Smooth muscle cell (in vitro differentiated cells): ENCODE data around the gene MTAP. TPM values are rescaled to one million over a fixed set of nuclear protein-coding genes. Genes with fewer than 3 reads are reported as not detected.
A peak's percentile ranks its signal among the peaks of the same experiment; 100 is the strongest.
"Not testable (repeated sequence)": the region's sequence is repeated elsewhere in the genome, so short reads cannot be mapped to it uniquely, and the experiment has no call there.

ENCODE experiments used
- DNase-seq: peaks from one replicate; lab custom pipeline; 2025; ENCODE audit not compliant: unreplicated experiment; lab: John Stamatoyannopoulos, UW
- H2AFZ ChIP-seq: fragments of 200-600 bp; sonication (generic); 2 replicates; pipeline ENCODE4 v1.6.0; 2016; ENCODE audit warnings: antibody characterized with exemption, low read depth, mild to moderate bottlenecking
- H3F3A ChIP-seq: fragments of 200-600 bp; sonication (generic); 2 replicates; pipeline ENCODE4 v1.6.0; 2017; ENCODE audit warnings: antibody characterized with exemption, low read depth
- H3K27ac ChIP-seq: fragments of 200-600 bp; sonication (generic); 2 replicates; pipeline ENCODE4 v1.5.1; 2016; ENCODE audit warnings: low read depth, mild to moderate bottlenecking
- H3K27me3 ChIP-seq: fragments of 200-600 bp; sonication (generic); 2 replicates; pipeline ENCODE4 v1.6.1; 2016; ENCODE audit warnings: low read depth, mild to moderate bottlenecking
- H3K36me3 ChIP-seq: fragments of 200-600 bp; sonication (generic); 2 replicates; pipeline ENCODE4 v1.5.1; 2016; ENCODE audit warnings: low read depth
- H3K4me1 ChIP-seq: fragments of 200-600 bp; sonication (generic); 2 replicates; pipeline ENCODE4 v1.5.1; 2016; ENCODE audit warnings: low read depth
- H3K4me2 ChIP-seq: fragments of 200-600 bp; sonication (generic); 2 replicates; pipeline ENCODE4 v1.6.0; 2016; ENCODE audit warnings: mild to moderate bottlenecking
- H3K4me3 ChIP-seq: fragments of 200-600 bp; sonication (generic); 2 replicates; pipeline ENCODE4 v1.5.1; 2016; ENCODE audit warnings: mild to moderate bottlenecking
- H3K79me2 ChIP-seq: fragments of 200-600 bp; sonication (generic); 2 replicates; pipeline ENCODE4 v1.6.0; 2016; ENCODE audit warnings: low read depth, mild to moderate bottlenecking
- H3K9ac ChIP-seq: fragments of 200-600 bp; sonication (generic); 2 replicates; pipeline ENCODE4 v1.6.0; 2016; ENCODE audit warnings: low read depth
- H3K9me3 ChIP-seq: fragments of 200-600 bp; sonication (generic); replicated peaks from 2 replicates; pipeline ENCODE4 v1.5.1; 2016; ENCODE audit warnings: low read depth
- H4K20me1 ChIP-seq: fragments of 200-600 bp; sonication (generic); 2 replicates; pipeline ENCODE4 v1.6.0; 2016; ENCODE audit warnings: low read depth
- WGBS: methylation state at CpG from one replicate; pipeline ENCODE4 v1.1.7; 2016; ENCODE audit warnings: low lambda C conversion rate; 5-methylcytosine and 5-hydroxymethylcytosine counted together
- polyA plus RNA-seq: library from polyadenylated mRNA; unstranded; fragments of >200 nt; fragmentation: Nextera tagmentation; extraction: Ambion mirVana; gene quantifications from 2 replicates; pipeline ENCODE4 v1.2.1, GENCODE V29; 2016
- total RNA-seq: library from RNA; depleted of rRNA; stranded (reverse); fragments of >200 nt; gene quantifications from 2 replicates; pipeline ENCODE4 v1.2.3, GENCODE V29; 2014
- TF ChIP-seq, protein P1 (sequence below): fragments of 200-600 bp; sonication (generic); IDR thresholded peaks from 2 replicates; pipeline ENCODE4 v1.5.1; 2017; ENCODE audit warnings: borderline replicate concordance, mild to moderate bottlenecking, antibody characterized with exemption; ENCODE audit not compliant: insufficient read depth, poor library complexity, severe bottlenecking

MTAP gene
- total and polyA plus RNA-seq, 2 experiments from 2014 or later, result 19.1 to 39.6 TPM

DNA sequence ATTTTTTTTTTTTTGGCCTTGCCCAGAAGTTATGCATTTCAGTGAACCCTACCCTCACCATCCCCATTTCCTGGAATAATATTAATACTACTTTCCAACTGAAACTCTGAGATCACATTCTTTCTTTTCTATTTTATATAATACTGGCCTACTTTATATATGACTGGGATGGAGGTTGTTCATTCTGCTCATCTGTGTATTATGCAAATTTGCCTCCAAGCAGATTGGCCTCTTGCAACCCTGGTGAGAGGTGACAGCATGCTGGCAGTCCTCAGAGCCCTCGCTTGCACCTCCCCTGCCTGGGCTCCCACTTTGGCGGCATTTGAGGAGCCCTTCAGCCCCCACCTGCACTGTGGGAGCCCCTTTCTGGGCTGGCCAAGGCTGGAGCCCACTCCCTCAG lies 156.4 kb downstream of the MTAP start:
- no peaks in the 10 kb centered on the region for H3K79me2 ChIP-seq
- H3K4me3 ChIP-seq, result no peak overlapping the region
- H3K4me1 ChIP-seq, result no peaks in the 10 kb centered on the region
- H3K27ac ChIP-seq, result no peak overlapping the region
- TF ChIP-seq, protein P1, sequence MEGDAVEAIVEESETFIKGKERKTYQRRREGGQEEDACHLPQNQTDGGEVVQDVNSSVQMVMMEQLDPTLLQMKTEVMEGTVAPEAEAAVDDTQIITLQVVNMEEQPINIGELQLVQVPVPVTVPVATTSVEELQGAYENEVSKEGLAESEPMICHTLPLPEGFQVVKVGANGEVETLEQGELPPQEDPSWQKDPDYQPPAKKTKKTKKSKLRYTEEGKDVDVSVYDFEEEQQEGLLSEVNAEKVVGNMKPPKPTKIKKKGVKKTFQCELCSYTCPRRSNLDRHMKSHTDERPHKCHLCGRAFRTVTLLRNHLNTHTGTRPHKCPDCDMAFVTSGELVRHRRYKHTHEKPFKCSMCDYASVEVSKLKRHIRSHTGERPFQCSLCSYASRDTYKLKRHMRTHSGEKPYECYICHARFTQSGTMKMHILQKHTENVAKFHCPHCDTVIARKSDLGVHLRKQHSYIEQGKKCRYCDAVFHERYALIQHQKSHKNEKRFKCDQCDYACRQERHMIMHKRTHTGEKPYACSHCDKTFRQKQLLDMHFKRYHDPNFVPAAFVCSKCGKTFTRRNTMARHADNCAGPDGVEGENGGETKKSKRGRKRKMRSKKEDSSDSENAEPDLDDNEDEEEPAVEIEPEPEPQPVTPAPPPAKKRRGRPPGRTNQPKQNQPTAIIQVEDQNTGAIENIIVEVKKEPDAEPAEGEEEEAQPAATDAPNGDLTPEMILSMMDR, result no peak
- no peak overlapping the region for H3K4me2 ChIP-seq
- WGBS, result 90% methylated on average over 2 of the region's 2 CpGs
- H3F3A ChIP-seq, result no peaks in the 10 kb centered on the region
- peaks cover 8% of the 10 kb centered on the region for H3K27me3 ChIP-seq
- no peaks in the 10 kb centered on the region for H3K36me3 ChIP-seq
- no peak for DNase-seq
- H3K9ac ChIP-seq, result no peak overlapping the region
- H2AFZ ChIP-seq, result no peak overlapping the region
- no peaks in the 10 kb centered on the region for H3K9me3 ChIP-seq
- no peaks in the 10 kb centered on the region for H4K20me1 ChIP-seq

DNA sequence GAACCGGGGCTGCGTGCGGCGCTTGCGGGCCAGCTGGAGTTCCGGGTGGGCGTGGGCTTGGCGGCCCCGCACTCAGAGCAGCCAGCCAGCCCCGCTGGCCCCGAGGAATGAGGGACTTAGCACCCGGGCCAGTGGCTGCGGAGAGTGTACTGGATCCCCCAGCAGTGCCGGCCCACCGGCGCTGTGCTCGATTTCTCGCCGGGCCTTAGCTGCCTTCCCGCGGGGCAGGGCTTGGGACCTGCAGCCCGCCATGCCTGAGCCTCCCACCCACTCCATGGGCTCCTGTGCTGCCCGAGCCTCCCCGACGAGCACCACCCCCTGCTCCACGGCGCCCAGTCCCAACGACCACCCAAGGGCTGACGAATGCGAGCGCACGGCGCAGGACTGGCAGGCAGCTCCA lies 156.8 kb downstream of the MTAP start:
- H3K27me3 ChIP-seq, result peaks cover 12% of the 10 kb centered on the region
- H3K36me3 ChIP-seq, H3K4me3 ChIP-seq, H3K4me1 ChIP-seq, H3K9me3 ChIP-seq, H3F3A ChIP-seq, H3K79me2 ChIP-seq, H4K20me1 ChIP-seq, DNase-seq, H3K27ac ChIP-seq, H3K4me2 ChIP-seq, H3K9ac ChIP-seq, H2AFZ ChIP-seq: not testable (repeated sequence)
- 97% methylated on average over 22 of the region's 33 CpGs for WGBS

DNA sequence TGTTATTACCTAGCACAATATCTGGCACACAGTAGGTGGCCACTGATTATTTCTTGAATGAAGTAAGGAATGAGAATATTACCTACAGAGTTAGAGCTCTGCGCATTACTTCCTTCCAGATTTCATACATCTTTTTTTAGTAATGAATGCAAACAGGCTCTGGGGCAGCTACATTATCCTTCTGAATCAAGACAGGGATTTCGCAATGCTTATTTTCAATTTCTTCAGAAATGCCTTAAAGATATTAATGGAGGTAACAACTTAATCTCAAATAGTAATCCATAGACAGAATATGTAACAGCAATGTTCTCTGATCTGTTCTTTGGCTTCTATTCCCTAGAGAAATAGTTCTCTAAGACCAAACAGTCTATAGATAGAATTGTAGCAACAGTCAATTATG lies 159.1 kb downstream of the MTAP start:
- Histone ChIP-seq H2AFZ (no peak overlapping the region), H3K4me2 (no peak overlapping the region), H3K36me3 (no peaks in the 10 kb centered on the region), H3K9ac (no peak overlapping the region), H4K20me1 (no peaks in the 10 kb centered on the region), H3K9me3 (no peaks in the 10 kb centered on the region), H3F3A (no peaks in the 10 kb centered on the region), H3K27ac (no peak overlapping the region), H3K4me1 (peaks cover 6% of the 10 kb centered on the region), H3K4me3 (no peak overlapping the region), H3K27me3 (peaks cover 22% of the 10 kb centered on the region), H3K79me2 (no peaks in the 10 kb centered on the region)
- DNase-seq, result no peak
- 100% methylated on average over 2 of the region's 2 CpGs for WGBS
- TF ChIP-seq, protein P1, result no peak

DNA sequence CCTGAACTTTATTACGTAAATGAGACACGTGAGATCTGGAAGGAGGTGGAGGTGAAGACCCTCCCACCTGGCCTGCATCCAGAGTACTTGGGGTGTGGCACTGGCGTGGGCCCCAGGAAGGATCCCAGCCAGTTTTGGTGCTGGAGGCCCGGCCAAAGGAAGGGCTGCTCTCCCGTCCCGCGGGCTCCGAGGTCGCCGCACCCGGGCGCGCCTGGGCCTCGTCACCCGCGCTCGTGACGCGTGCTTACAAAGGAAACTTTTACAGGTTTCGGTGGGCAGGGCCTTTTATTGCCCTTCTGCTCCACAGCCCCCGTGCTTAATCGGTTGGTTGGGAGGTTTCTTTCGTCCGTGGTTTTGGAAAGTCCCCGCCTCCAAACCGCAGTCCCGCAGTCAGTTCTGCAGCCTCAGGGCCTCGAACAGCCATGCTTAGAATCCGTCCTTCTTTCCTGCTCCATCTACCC lies 162.5 kb downstream of the MTAP start:
- DNase-seq, result no peak
- 2% methylated on average over 29 of the region's 29 CpGs for WGBS
- H3F3A ChIP-seq, result no peaks in the 10 kb centered on the region
- TF ChIP-seq, protein P1, result no peak
- peak overlapping the region; percentile 50 for H3K4me3 ChIP-seq
- H3K4me1 ChIP-seq, result peaks cover 6% of the 10 kb centered on the region
- no peak overlapping the region for H3K27ac ChIP-seq
- H4K20me1 ChIP-seq, result peaks cover 10% of the 10 kb centered on the region
- no peaks in the 10 kb centered on the region for H3K36me3 ChIP-seq
- H3K4me2 ChIP-seq, result peak overlapping the region; percentile 87
- H3K27me3 ChIP-seq, result peaks cover 56% of the 10 kb centered on the region
- H2AFZ ChIP-seq, result peak overlapping the region; percentile 93
- H3K79me2 ChIP-seq, result no peaks in the 10 kb centered on the region
- no peaks in the 10 kb centered on the region for H3K9me3 ChIP-seq
- peak overlapping the region; percentile 49 for H3K9ac ChIP-seq
